GM04504 (cell line): ENCODE measurements around the gene STAT3.
A peak's percentile ranks its signal among the peaks of the same experiment; 100 is the strongest.

Source experiments
- DNase-seq: peaks from one replicate; pipeline ENCODE4 v3.0.0-alpha.2; 2012; ENCODE audit warnings: low read depth

STAT3 gene

GRCh38 chr17:42294469-42295398 lies 93.5 kb downstream of the STAT3 start:
- no peak for DNase-seq

- no peak for DNase-seq
Observed at GRCh38 chr17:42291129-42291528, 97.1 kb downstream of the STAT3 start.

- no peak for DNase-seq
Observed at GRCh38 chr17:42290577-42290976, 97.7 kb downstream of the STAT3 start.

GRCh38 chr17:42289611-42290181 lies 98.5 kb downstream of the STAT3 start:
- DNase-seq = no peak

DNA sequence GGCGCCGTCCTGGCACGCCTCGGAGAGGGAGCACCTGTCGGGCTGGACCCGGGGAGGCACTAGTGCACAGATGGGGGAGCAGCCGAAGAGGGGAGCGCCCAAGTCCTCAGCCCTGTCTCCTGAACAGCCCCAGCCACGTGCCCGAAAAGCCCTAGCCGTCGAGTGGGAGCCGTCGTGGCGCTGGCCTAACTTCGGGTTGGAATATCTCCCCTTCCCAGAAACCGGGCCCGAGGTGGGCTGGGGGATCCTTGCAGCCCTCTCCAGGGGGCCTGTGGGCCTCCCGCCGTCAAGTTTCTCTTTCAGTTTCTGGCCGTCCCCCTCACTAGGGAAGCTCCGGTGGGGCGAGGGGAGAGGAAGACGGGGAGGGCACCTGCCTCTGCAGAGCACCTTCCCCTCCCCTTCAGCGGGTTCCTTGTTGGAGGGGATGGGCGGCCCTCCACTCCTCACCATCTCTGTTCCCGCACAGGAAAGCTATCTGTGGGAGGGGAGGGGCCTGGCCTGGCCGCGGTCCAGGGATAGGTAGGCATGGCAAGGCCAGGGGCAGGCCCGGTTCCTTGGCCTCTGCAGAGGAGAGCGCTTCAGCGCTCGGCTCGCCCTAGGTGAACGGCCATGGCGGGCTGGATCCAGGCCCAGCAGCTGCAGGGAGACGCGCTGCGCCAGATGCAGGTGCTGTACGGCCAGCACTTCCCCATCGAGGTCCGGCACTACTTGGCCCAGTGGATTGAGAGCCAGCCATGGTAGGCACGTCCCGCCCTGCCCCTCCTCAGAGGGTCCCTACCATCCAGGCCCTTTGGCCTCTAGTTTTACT lies 99.2 kb downstream of the STAT3 start:
- DNase-seq = no peak

DNA sequence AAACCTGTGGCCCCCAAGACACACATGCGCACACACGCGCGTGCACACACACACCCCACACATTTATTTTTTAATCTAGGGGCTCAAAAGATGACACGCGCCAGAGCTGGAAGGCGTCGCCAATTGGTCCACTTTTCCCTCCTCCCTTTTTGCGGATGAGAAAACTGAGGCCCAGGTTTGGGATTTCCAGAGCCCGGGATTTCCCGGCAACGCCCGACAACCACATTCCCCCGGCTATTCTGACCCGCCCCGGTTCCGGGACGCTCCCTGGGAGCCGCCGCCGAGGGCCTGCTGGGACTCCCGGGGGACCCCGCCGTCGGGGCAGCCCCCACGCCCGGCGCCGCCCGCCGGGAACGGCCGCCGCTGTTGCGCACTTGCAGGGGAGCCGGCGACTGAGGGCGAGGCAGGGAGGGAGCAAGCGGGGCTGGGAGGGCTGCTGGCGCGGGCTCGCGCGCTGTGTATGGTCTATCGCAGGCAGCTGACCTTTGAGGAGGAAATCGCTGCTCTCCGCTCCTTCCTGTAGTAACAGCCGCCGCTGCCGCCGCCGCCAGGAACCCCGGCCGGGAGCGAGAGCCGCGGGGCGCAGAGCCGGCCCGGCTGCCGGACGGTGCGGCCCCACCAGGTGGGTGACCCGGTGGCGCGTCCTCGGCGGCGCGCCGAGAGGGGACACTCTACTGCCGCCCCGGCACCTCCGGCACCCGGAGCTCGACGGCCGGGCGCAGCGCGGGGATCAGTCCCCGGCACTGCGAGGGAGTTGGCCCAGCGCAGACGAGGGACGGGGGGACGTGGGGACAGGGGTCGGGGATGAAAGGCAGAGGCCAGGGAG lies 100.1 kb downstream of the STAT3 start, which contains the start of gene STAT5A:
TSS of gene STAT5A (plus strand) at position 522 of the 826 bp plus-strand sequence. CDS start 914 bp downstream, outside the sequence.
- peak; percentile 58 for DNase-seq

DNA sequence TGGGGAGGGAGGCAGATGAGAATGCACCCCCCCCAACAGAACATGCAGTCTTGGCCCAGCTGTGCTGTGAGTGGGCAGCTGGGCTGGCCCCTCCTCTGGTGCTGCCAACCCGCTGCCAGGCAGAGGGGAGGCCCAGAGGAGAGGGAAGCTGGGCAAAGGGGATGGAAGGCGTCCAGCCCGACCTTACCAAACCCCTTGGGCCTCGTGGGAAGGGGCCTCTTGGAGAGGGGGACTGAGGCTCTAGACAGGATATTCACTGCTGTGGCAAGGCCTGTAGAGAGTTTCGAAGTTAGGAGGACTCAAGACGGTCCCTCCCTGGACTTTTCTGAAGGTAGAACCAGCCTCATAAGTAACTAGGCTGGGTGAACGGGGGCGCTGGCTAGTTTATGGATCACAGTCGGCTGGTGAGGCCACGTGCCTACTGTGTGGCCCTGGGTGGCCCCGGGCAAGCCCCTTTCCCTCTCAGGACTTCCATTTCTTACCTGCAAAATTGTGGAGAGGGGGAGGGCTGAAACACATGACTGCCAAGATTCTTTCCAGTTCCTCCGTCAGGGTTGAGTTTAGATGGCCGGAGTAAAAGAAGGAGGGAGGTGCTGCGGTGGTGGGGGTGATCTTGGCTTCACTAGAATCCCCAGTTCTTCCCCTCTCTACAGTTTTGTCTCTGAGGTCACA lies 100.8 kb downstream of the STAT3 start:
- DNase-seq = no peak

DNA sequence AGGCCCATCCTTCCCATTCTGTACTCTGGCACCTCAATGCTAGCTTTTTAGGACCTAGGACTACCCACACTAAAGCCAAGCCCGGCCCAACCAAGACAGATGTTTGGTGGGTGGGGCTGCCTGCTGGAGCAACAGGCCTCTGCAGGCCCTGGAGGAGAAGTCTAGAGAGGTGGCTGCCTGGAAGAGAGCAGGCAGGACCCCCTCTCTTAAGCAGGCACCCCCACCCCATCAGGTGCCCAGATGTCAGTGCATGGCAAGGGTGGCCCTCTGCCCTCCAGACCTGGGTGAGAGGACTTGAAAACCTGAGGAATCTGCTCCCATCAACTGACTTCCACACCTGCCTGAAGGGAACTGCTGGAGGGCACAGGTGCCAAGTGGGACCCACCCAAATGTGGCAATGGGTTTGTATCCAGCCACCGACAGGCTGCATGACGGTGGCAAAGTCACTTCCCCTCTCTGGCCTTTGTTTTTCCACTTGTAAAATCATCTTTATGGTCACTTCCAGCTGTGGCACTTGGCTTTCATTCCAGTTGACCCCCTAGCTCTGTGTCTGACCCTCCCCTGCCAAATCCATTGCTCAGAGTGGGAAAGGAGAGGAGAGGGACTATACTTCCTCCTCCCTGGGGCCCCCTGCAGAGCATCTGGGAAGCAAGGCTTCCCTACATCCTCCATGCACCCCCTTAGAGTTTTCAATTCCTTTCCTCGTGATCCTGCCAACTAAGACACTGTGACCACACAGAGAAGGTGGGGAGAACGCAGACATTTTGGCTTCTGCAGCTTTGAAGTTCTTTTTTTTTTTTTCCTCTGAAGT lies 101.6 kb downstream of the STAT3 start:
- DNase-seq = no peak

GRCh38 chr17:42285346-42286050 lies 102.7 kb downstream of the STAT3 start:
- DNase-seq = no peak

- no peak for DNase-seq
Observed at GRCh38 chr17:42284566-42284965, 103.7 kb downstream of the STAT3 start.

GRCh38 chr17:42284024-42284369 lies 104.2 kb downstream of the STAT3 start:
- DNase-seq = no peak

- DNase-seq = no peak
Observed at GRCh38 chr17:42283241-42284023, 104.8 kb downstream of the STAT3 start.

GRCh38 chr17:42282478-42283080 lies 105.7 kb downstream of the STAT3 start:
- no peak for DNase-seq

DNA sequence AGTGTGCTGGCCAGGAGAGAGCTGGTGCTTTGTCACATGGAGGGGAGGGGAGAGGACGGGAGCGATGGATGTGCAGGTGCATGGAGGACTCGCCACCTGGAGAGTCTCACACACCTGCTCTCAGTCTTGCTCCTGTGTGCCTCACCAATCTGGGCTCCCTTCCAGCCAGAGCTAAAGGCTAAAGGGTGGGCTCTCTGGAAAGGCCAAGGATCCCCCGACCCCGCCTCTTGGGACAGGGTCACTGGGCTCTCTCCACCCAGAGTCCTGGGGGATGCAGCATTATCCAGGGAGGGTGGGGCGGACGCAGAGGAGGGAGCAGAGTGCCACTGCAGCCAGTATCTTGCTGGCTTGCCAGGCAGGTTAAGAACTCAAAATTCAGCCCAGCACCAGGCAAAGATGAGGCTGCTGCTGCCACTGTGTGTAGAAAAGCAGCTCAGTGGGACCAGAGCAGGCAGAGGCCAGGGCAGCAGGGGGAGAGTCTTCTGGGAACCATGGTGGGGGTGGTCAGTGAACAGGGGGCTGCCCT lies 106.6 kb downstream of the STAT3 start:
- no peak for DNase-seq

DNA sequence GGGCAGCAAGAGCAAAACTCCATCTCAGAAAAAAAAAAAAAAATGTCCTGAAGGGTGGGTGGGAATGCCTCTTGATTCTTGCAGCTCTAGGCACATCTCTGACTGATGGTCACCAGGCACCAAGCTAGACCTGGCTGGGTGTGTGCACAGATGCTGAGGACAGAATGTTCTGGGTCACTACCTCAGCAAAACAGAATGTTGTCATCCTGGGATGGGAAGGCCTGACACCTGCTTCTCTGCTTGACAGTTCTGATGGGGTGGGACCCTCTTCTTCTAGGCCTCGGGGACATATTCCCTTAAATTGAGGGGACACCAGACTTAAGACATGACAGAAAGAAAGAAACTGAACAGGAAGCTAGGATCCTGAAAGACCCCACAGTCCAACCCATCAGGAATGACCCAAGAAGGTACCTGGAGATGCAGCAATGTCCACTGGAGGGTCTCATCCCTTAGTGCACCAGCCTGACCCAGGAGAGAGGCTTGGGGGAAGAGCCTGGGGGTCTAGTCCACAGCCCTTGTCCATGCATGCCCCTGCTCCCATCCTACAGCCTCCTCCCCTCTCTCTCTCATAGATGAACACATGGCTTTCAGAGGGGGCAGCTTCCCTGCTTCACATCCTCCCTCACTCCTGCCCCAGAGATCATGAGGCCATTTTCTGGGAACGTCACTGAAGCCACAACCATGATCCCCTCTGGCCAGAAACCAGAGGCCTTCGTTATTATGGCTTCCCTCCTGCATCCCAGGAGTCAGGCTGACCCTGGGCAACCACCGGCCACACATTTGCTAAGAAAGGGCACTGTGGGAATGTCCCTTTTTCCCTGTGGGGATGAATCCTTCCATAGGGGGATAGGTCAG lies 108.2 kb downstream of the STAT3 start:
- no peak for DNase-seq

DNA sequence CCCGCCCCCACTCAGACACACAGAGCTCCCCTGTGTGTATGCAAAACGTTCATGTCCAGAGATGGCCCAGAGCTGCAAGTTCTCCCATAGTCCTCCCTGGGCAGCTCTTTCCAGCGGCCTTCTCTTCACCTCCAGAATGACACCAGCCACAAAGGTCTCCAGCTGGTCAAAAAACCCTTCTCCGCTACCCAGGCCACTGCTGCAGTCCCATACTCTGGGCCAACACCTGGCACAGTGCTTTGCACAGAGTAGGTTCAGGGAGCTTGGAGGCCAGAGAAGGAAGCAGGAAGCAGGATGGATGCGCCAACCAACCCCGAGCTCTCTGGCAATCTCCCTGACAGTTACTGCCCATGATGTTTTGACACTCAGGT lies 110.9 kb downstream of the STAT3 start:
- no peak for DNase-seq

DNA sequence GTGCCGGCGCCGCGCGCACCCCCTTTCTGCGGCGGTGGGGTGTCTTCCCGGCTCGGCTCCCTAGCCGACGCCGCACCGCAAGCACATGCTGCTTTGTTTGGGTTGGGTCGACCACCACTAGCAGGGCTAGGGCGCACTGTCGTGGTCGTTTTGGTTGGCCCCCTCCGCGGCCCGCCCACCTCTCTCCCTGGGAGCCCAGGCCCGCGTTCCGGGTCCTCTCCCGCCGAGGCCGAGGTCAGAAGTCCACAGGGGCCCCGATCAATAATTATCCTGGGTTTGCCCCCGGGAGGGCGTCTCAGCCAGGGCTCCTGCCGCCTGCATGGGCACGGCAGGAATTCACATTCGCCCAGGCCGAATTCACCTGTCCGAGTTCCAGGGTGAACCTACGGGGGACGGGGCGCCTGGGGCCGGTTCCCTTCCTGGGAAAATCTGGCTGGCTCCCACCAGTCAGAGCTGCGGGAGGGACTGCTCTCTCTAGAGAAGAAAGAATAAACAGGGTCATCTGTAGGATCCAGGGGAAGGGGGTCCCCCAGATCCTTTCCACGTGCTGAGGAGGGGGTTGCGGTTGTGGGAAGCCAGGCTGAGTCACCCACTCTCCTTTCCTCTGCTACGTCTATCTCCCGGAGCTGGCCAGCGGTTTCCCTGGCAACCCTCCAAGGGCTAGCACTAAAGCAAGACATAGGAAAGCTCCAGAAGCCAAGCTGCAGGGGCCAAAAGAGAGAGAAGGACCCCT lies 111.5 kb downstream of the STAT3 start:
- DNase-seq = peak; percentile 61
